HS-27A (cell line): ENCODE data around the gene AHNAK.
"Not testable (repeated sequence)": the region's sequence is repeated elsewhere in the genome, so short reads cannot be mapped to it uniquely, and the experiment has no call there.

Experiments used
- DNase-seq: peaks from one replicate; pipeline ENCODE4 v3.0.0-alpha.2; 2012; ENCODE audit warnings: low read depth, missing footprints

AHNAK gene

DNA sequence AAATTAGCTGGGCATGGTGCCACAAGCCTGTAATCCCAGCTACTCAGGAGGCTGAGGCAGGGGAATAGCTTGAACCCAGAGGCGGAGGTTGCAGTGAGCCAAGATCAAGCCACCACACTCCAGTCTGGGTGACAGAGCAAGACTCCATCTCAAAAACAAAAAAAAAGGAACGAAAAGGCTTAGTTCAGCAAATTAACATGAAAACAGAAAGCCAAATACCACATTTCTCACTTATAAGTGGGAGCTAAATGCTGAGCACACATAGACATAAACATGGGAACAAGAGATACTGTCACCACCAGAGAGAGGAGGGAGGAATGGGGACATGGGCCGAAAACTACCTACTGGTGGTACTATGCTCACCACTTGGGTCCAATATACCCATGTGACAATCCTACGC lies 89.1 kb downstream of the AHNAK start:
- no peak for DNase-seq

DNA sequence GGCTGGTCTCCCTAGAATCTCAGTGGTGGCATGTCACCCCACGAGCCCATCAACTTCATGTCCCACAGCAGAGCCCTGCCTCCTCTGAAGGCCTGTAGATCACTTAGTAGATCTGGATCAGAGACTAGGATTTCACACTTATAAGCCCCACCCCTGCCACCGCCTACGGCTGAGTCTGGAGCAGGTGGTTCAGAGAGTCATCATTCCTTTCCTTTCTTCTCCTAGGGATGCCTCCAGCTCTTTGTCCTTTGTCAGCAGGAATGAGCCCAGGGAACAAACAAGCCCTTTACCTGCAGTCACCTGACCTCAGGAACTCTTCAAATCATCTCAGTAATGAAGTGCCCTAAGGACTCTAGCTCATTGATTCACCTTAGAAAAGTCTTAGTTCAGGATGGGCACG lies 90.0 kb downstream of the AHNAK start:
- DNase-seq: no peak

DNA sequence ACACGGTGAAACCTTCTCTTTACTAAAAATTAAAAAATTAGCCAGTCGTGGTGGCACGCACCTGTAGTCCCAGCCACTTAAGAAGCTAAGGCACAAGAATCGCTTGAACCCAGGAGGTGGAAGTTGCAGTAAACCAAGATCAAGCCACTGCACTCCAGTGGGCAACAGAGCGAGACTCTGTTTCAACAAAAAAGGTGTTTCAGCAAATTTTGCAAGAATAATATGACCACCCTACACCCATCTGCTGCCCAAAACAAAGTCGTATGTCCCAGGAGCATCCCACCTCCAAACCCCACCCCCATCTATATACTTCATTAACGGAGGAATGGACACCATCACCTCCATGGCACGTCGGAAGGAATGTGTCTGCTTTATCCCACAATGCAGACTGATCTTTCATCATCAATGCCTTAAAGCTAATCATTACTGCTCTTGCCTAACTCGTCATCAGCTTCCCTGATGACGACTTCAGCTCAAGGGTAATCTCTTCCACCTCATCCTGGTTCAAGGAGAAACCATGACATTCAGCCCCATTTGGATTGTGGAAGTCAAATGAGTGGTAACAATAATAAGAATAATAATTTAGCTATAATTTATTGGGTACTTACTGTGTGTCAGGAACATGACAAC lies 93.7 kb downstream of the AHNAK start:
- DNase-seq: no peak

DNA sequence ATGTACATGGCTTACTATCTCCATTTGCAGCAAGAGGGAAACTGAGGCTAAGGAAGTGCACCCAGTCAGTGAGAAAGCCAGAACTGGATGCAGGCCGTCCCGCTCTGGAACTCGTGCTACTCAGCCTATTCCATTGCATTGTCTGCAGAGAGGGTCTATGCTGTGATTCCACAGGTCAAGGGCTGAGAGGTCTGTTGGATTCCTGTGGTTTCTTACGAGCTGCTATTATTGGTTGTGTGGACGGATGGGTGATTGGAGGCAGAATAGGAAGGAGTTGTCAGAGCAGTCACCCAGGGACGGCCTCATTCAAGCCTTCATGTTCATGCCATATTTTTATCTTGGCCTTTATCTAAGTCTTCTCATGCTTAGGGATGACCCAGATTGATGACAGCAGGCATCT lies 94.3 kb downstream of the AHNAK start:
- no peak for DNase-seq

DNA sequence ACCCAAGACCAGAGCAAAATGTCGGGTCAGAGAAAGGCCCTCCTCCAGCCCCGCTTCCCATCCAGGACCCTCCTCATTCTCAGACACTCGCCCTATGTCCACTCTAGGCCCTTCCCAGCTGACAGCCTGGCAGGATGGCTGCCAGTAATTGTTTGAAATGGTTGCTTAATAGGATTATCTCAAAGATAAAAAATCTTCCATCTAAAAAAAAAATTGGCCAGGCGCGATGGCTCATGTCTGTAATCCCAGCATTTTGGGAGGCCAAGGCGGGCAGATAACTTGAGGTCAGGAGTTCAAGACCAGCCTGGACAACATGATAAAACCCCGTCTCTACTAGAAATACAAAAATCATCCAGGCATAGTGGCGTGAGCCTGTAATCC lies 95.4 kb downstream of the AHNAK start:
- DNase-seq: no peak

DNA sequence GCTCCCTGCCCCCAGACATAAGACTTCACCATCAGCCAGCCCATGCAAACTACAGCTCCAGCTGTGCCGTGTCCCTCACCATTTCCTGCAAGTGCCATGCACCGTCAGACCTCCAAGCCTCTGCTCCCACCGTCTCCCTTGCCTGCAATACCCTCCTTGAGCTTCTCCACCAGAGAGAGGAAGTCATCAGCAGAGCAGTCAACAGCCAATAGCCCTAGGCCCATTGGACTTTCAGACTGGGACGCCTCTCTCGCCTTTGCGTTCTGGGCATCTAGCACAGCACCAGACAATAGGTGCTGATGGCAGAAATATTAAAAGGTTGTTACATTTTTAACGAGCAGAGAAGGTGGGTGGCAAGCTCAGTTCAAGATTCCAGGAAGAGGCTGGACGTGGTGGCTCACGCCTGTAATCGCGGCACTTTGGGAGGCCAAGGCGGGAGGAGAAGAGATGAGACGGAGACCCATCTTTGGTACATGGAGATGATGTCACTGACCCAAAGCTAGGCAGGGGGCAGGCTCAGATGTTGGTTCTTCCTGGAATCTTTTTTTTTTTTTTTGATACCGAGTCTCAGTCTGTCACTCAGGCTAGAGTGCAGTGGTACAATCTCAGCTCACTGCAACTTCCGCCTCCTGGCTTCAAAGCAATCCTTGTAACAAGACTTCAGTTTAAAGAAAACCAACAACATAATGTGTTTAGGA lies 95.9 kb downstream of the AHNAK start:
- DNase-seq: no peak

DNA sequence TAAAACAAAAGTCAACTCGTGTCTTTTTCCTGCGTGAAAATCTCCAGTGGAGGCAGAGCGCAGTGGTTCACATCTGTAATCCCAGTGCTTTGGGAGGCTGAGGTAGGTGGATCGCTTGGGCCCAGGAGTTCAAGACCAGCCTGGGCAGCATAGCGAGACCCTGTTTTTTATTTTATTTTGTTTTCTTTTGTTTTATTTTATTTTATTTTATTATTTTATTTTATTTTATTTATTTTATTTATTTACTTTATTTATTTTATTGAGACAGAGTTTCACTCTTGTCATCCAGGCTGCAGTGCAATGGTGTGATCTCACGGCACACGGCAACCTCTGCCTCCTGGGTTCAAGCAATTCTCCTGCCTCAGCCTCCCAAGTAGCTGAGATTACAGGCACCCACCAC lies 96.7 kb downstream of the AHNAK start:
- DNase-seq: not testable (repeated sequence)

DNA sequence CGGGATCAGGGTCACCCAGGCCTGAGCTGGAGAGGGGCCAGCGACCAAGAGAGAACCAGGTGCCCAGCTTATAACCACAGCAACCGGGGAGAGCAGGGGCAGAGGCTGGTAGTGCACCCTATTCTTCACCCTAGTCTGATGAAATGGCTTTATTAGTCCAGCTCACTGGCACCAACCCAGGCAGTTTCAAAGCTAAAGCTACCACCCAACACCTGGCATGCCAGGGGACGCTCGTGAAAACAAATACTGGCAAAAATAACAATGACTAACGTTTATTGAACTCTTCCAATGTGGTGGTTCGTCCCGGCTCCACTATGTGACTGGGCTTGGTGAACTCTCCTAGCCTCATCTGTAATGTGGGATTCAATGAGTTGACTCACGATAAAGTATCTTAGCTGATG lies 97.2 kb downstream of the AHNAK start:
- peak; percentile 81 for DNase-seq

DNA sequence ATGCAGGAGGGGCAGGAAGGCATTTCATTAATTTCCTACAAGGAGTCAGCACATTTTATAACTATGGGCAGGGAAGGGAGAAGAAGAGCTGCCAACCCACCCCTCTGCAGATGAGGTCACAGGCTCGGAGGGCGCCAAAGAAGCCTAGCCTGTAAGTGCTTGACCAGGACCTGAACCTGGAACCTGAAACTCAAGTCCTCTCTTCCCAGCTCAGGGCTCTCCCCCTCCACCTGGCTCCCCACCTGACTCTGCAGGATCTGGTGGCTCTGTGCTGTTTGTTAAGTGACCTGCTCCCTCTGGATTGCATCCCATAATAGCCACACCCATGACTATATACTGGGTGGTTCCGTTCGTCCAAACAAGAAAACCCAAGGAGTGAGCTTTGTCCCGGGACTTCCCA lies 100.5 kb downstream of the AHNAK start:
- DNase-seq: no peak

DNA sequence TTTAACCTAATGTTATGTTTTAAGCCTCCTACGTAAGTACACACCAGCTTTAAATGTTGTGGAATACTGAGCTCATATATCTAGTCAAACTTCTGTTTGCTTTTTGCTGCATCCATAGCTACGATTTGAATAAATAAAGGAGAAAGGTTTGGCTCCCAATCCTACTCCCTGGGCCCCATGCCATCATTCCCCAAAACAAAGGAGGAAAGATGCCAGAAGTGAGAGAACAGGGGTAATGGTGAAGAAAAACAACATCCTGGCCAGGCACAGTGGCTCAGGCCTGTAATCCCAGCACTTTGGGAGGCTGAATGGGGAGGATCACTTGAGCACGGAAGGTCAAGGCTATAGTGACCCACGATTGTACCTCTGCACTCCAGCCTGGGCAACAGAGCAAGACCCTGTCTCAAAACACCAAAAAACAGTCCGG lies 101.3 kb downstream of the AHNAK start:
- DNase-seq: no peak

DNA sequence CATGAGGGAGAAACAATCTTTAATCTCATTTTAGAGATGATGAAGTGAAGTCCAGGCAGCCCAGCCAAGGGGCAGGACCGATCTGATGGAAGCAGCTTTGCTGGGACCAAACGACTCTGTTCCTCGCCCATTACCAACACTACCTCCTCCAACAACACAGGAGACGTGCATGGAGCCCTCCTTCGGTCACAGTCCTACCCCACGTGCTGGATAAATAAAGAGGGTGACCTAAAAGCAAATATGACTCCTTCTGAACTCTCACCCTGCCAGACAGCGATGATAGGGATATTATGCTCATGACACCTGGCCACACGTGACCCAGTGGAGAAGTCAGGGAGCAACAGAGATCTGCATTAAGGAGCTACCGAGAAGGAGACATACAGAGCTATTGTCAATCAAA lies 101.8 kb downstream of the AHNAK start:
- no peak for DNase-seq

DNA sequence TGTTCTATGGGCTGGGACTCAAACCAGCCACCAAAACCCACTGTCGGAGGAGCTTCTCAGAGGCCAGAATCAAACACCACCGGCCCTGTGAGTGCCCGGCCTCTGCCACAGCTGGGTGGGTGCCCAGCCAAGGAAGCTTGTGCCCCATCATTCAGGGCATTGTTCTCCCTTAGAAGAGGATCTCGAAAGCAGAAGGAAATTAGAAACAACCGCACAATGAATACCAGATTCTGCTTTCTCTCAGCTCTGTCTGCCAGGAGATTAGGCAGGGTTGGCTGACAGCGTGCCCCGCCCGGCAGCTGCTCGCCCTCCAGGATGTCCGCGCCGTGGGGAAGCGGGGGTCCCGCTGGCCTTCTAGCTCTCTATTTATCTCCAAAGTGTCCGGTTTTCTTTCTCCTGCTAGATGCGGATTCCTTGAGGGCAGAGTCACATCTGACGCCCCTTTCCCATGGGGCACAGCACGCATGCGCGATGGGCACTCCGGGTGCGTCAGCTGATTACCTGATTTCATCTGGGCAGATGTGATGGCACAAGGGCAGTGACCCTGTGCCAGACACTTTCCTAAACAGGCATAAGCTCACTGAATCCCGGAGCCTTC lies 102.3 kb downstream of the AHNAK start:
- no peak for DNase-seq

DNA sequence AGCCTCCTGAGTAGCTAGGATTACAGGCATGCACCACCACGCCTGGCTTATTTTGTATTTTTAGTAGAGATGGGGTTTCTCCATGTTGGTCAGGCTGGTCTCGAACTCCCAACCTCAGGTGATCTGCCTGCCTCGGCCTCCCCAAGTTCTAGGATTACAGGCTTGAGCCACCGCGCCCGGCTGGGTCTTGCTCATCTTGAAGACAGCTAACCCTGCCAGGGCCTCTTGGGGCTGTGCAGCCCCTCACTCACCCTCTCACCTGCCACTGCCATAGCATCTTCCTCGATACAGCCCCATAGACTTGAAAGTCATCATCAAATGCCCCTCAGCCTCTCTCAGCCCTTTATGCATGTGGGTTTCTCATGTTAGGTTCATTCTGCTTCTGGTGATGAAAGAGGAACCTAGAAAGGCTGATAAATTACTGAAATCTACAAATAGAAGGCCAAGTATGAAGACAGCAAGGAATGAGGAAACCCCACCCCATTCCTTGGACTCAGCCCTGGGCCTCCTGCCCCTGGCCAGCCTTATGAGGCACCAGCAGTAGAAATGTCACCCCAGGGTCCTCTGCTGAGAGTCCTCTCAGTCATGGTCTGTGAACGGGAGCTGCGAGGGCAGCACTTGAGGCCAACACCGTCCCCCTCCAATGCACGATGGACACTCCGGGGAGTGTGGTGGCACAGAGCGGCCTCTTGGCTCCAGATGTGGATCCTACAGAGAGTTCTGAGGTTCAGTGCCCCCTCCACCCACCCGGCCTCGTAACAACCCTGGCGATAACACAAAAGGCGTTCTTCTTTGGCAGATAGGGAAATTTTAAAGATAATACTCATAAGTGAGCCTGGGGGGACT lies 103.0 kb downstream of the AHNAK start:
- DNase-seq: no peak

DNA sequence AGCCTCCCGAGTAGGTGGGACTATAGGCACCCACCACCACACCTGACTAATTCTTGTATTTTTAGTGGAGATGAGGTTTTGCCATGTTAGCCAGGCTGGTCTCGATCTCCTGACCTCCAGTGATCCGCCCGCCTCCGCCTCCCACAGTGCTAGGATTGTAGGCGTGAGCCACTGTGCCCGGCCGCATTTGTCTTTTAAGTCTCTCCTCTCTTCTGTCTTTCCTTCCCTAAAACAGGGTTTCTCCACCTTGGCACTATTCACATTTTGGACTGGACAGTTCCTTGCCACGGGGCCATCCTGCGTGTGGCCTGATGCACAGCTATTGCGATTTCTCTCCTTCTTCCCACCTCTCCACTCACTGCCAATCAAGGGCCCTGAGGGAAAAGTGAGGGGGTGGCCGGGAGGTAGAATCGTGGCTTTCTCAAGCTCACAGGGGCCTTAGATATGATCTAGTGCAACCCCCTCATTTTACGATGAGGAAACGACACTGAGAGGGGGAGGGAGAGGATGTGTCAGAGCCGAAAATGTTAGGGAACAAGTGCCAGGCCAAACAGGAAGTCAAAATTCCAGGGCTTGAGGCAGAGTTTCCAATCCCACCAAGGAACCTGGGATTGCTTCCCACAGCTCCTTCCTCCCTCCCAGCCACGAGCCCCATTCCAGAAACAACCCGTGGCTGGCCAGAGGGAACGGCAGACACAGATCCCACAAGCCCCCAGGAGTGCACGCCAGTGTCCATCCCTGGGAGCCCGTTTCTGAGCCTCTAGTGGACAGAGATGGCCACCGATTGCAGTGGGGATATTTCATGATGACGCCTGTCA lies 106.6 kb downstream of the AHNAK start:
- no peak for DNase-seq

DNA sequence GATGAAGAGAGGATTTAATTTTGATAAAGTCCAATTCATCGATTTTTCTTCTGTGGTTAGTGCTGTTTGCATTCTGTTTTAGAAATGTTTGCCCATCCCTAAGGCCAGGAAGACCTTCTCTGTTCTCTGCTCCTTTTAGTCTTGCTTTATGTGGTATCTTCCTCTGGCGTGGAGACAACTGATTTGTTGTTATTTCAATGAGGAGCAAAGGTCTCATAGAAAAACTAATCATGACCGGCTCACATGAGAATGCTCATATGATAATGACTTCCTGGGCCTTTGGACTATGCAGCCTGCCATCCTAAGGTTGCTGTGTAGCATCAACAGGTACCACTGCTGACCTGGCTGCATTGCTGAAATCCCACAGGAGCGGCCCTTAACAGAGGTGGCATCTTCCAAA lies 108.0 kb downstream of the AHNAK start:
- DNase-seq: no peak

DNA sequence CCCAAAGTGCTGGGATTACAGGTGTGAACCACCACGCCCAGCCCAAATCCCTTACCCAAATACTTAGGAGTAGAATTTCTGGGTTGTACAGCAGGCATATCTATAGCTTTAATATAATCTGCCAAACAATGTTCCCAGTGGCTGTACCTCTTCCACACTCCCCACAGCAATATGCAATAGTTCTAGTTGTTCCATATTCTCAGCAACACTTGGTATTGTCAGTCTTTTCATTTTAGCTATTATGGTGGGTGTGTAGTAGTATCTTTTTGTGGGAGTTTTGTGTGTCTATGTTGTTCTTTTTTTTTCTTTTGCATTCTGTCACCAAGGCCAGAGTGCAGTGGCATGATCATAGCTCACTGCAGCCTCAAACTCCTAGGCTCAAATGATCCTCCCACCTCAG lies 109.0 kb downstream of the AHNAK start:
- no peak for DNase-seq

DNA sequence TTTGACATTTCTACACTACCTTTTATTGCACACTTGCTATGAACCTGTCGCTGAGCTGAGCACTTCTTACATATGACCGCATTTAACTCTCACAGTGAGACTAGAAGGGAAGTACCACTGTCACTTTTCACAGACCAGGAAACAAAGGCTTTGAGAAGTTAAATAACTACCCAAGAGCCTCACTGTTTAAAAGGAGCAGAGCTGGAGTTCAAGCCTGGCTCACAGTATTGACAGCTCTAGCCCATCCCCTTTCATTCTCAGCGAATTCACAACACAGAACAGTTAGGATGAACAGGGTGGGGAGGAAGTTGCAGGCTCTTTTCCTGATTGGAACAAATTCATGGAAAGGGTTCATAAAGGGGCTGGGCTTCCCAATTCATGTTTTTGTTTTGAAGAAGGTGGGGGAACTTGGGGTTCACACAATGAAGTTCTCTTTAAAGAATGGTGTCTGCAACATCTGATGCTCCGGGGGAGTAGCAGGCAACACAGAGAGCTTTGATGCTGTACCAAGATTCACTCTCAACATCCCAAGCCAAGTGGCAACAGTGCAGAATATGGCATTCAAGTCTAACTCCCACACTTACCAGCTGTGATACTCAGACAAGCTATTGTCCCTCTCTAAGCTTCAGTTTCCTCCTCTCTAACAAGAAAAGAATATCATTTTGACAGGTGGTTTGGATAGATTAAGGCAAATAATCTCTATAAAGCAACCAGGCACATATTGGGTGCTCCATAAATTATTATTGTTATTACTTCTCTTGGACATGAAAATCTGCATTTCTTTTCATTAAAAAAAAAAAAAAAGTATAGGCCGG lies 110.6 kb downstream of the AHNAK start:
- no peak for DNase-seq

DNA sequence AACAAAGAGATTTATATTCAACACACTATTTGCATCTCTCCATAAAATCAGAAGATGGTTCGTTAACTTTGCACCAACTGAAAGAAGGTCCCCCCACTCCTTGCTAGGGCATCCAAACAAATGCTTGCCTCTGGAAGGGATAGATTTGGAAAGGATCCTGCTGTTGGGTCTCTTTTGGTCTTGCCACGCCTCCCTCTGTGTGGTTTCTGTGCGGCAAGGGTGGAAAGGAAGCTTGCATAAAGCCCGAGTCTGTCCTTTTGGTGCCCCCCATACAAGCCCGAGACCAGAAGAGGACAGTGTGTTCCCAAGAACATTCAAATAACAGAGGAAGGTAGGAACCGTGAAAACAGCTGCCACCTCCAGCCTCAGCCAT lies 112.7 kb downstream of the AHNAK start:
- DNase-seq: no peak

DNA sequence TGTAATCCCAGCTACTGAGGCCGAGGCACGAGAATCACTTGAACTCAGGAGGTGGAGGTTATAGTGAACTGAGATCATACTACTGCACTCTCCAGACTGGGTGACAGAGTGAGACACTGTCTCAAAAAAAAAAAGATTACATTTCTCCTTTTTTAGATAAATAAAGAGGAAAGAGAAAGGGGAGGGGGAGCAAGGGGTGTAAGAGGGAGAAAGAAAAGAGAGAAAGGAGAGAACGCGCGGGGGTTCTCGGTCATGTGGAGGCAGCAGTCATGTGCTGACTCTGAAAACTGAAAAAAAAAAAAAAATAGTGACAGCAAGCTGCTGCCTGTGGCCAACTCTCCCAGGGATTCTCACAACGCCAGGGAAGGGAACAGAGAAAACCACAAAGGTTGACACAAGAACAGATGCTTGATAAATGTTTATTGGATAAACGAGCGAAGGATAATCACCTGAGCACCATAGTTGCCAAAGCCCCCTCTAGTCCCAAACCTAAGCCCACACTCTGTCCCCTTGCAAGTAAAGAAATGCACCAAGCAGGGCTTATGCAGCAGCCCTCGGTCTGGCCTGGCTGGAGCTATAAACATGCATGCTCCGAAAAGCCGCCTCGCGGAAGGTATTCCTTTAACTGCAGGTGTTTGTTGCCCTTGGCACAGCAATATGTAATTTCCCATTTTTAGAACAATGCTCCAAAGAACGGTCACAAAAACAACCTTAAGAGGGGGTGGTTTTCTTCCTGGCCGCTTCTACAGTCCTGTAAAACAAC lies 113.3 kb downstream of the AHNAK start:
- no peak for DNase-seq

DNA sequence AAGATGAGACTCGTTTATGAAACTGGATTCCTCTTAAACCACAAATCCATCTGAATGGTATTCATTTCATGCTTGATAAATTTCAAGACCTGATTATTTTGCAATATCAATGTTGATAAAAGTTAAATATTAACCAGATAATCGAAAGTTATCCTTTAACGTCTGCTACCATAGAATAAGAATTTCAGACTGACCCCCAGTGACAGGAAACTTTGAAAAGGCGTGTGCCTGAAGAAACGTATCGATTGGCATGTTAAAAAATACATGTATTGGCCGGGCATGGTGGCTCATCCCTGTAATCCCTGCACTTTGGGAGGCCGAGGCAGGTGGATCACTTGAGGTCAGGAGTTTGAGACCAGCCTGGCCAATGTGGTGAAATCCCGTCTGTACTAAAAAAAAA lies 113.9 kb downstream of the AHNAK start:
- no peak for DNase-seq
